HS-5 (cell line): ENCODE measurements around the gene FAM204A.

Experiments
- DNase-seq: peaks from one replicate; pipeline ENCODE4 v3.0.0-alpha.2; 2012; ENCODE audit warnings: low read depth

FAM204A gene

GRCh38 chr10:118277871-118278270, 64.3 kb downstream of the FAM204A start:
- DNase-seq, result no peak

DNA sequence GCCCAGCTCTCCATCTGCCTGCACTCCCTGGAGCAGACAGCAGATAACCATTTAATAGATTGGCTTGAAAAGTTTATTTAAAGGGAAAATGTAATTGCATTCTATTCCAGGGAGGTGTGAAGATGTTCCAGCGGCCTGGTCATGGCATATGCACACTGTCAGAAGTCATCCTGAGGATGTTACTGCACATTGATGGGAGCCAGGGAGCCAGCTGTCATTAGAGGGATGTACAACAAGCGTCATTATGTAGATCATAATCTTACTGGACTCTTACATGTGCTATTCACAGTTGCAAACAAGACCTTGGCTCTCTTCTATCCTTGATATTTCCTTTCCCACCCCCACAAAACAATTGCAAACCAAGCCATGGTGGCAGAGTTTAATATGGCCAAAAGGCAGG, 65.4 kb downstream of the FAM204A start:
- DNase-seq, result no peak

GRCh38 chr10:118276204-118276603, 65.9 kb downstream of the FAM204A start:
- DNase-seq, result no peak

- DNase-seq, result no peak
Measured at GRCh38 chr10:118273662-118274061, 68.5 kb downstream of the FAM204A start.

DNA sequence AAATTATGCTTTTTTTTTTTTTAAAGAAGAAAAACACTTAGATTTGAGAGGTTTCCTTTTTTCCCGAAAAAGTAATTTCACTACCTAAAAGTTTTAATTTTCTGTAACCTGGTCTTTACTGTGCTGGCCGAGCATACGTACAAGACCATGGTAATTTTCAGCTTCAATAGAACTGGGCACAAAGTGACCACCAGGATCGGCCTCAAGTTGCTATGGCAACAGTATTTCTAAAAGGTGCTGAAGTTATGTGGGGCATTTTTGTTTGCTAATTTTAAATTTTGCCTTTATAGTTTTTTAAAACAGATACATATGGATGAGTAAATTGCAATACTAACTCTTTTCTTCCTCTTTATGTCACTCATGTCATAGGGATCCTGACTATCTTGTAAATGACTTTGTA, 69.4 kb downstream of the FAM204A start:
- no peak for DNase-seq

GRCh38 chr10:118272149-118272721, 69.9 kb downstream of the FAM204A start:
- no peak for DNase-seq

DNA sequence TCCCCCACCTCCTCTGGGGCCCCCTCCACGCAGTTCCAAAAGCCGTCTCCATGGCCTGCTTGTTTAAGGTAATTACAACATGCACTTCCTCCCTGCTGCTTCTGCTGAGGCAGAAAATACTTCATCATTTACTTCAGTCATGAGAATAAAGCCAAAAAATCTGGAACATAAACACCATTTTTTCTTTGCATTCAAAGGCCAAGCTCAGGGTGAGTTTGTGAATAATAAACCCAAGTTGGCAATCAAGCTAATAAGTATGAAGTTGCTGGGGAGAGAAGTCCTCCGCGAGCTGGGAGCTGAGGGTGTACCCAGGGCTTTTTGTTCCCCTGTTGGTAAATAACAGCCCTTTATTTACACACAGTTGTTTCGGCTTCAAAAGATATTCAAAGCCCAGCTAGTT, 70.5 kb downstream of the FAM204A start:
- DNase-seq, result no peak

DNA sequence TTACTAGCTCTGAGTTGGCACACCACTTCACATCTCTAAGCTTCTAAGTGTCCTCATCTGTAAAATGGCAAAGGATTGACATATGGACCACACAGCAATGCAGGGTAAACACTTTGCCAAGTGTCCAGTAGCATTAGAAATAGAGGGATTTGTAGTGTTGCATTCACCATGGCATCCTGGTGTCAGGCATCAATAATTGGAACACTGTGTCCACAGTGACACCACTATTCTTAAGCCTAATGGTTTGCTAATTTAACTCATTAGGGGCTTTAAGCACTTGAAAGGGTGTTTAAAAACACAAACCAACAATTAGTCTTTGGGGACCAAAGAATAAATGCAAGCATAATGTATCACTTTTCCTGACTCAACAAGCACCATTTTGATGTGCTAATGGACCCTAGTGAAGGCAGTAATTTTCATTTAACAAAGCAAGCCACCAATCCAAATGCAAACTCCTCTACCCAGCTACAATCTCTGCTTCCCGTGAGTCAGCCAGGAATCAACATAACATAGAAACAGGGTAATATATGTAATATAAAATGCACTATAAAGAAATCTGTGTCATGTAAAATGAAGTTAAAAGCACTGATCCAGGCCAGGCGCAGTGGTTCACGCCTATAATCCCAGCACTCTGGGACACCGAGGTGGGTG, 75.9 kb downstream of the FAM204A start:
- no peak for DNase-seq

DNA sequence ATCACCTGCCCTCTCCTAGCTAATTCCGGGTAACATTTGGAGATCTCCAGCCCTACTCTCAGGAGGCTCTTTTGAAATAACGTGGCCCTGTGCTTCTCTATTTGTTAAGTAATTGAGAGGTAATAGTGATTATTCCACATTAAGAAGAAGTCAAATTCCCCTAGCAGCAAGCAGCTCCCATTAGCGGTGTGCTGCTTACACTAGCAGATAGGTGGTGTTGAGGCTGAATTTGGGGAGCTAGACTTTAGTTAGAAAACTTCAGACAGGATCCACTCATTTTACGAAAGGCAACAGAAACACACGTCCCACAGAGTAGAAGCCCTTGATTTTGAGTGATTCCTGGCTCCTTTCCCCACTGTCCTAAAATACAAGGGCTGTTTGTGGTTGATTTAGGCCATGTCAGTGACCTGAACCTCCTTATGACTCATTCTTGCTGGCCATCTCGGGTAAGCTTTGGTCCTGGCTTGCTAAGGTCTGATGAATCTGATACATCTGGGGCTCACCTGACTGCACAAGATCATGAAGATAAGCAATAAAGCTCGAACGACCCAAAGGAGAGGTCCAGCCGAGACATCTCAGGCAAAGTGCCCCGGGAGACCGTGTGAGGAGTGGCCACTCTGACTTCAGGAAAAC, 77.2 kb downstream of the FAM204A start:
- DNase-seq, result no peak

GRCh38 chr10:118264252-118264651, 77.9 kb downstream of the FAM204A start:
- no peak for DNase-seq

DNA sequence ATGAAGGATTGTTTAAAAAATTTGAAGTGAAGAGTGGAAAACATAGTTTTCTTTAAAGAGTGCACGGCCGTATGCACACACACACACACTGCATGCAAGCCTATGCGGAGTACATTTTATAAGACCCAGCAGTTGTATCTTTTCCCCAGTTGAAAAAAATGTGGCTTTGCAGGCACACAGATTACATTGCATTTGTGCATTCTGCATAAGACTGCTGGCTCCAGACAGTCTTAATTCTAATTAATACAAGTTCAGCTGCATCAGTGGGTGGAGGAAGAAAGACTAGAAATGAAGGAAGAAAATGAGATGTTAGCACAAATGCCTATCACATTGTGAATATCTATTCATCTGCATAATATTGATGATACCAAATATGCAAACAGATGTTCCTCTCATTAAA, 79.6 kb downstream of the FAM204A start:
- DNase-seq, result no peak

- DNase-seq, result no peak
Measured at GRCh38 chr10:118259288-118259906, 82.7 kb downstream of the FAM204A start.

DNA sequence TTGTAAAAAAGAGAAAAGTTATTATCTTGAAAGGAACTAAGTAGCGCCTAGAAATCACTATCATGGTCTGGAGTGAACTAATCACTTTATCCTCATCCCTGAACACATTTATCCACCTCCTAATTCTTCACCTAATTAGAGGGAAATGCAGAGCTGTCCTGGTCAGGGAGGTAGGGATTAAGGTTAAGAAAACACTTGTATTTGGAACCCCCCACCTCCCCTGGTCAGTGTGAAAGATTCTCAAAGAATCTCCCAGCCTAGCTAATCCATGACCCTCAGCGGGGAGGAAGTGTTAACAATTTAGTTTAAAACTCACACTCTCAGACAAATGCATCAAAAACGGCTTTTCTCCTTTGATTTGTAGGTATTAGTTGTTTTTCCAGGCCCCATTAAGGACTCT, 83.8 kb downstream of the FAM204A start:
- DNase-seq, result no peak

DNA sequence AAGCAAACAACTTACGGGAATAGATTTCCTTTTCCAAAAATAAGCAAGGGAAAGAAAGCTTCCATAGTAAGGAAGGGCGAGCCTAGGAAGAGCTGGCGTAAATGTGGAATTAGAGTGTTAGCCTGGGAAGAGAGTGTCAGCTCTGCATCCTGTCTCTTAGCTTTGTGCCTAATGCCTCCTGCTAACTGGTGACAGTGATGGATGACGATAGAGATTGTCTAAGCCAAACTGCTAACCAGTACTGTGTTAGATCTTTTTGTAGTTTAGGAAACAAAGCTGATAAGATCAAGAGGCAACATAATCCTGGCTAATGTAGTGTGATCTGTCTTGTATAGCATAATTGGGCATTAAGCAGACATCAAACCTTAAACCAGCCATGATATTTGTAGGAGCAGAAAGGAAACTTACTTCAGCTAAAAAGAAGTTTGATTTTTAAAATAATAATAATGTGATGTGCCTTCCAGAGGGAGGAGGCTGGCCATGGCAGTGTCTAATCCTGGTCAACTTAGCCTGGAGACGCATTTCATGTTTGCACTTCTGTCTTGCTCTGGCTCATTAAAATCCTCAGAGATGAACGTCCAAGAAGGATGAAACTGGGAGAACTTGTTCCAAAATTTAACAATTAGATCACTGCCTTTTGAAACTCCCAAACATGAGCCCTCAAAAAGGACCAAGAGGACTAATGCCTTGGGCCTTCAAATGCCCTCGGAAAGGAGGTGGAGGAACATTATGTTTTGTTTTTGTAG, 85.1 kb downstream of the FAM204A start:
- no peak for DNase-seq

- DNase-seq, result no peak
Measured at GRCh38 chr10:118256209-118256608, 85.9 kb downstream of the FAM204A start.

DNA sequence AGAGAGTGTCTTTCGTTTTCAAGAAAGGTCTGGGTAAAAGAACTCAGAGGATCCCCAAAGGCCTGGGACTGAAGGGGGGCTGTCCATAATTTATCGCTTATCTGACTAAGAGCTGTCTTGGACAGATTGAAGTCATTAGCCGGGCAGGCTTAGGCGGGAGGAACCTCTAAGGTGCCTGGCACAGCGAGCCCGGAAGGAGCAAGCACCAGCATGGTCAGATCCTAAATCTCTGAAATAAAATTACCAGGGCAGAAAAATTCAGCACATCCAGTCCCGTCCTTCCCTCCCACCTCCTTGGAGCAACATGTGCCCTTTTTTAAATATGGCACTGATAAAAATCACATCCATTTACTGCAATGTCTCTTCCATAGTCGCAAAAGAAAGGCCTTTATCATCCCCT, 86.8 kb downstream of the FAM204A start:
- DNase-seq, result no peak

DNA sequence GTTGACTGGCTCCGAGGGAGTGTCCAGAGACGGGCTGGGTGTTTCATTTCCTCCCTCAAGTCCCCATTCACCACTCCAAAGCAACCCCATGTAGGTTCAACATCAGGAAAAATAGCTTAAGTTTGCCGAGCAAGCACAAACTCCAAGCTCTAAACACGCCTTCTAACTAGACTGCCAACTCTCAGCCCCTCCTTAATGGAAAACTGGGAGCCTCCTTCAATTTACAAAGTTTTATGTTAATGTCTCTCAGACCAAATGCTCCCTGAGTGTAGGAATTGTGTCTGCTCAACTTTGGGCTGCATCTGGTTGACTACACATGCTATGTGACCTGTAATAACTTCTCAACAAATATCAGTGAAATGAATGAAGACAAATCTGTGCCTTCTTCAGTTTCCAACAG, 87.5 kb downstream of the FAM204A start:
- DNase-seq, result no peak

- DNase-seq, result no peak
Measured at GRCh38 chr10:118253397-118253796, 88.7 kb downstream of the FAM204A start.

GRCh38 chr10:118251791-118252190, 90.3 kb downstream of the FAM204A start:
- no peak for DNase-seq

- no peak for DNase-seq
Measured at GRCh38 chr10:118249714-118250113, 92.4 kb downstream of the FAM204A start.
